GM12878 (cell line): Measurements from ENCODE around the gene PRDM15. TPM values are rescaled to one million over a fixed set of nuclear protein-coding genes. Genes with fewer than 3 reads are reported as not detected.

Source experiments
- ATAC-seq: fragments of 200-7000 bp; cut with Tn5 transposase; 3 replicates; pipeline ENCODE4 v1.9.1; 2020; ENCODE audit warnings: mild to moderate bottlenecking, moderate library complexity
- BruUV-seq: library from RNA; stranded (reverse); fragments of 400-500 nt; replicated peaks from 2 replicates; lab custom pipeline; 2021; lab: Mats Ljungman, UMichigan
- CTCF ChIA-PET: fragments of 300-600 bp; sonication (Branson Sonifier 250); formaldehyde crosslinking; extraction: SDS; loops from one replicate; lab custom pipeline; 2021; ENCODE audit warnings: inconsistent platforms; lab: Yijun Ruan, JAX
- POLR2A ChIA-PET: fragments of 350-600 bp; formaldehyde crosslinking; extraction: SDS; loops from one replicate; lab custom pipeline; 2021; ENCODE audit warnings: inconsistent platforms; lab: Charles Lee
- RAD21 ChIA-PET: fragments of 300-600 bp; sonication (Branson Sonifier 250); formaldehyde crosslinking; loops from one replicate; lab custom pipeline; 2023; ENCODE audit warnings: antibody characterized with exemption; ENCODE audit not compliant: unreplicated experiment; lab: Charles Lee
- SMC1A ChIA-PET: fragments of 300-600 bp; sonication (Branson Sonifier 250); formaldehyde crosslinking; loops from one replicate; lab custom pipeline; 2023; ENCODE audit not compliant: unreplicated experiment, uncharacterized antibody; lab: Charles Lee
- DNase-seq: peaks from one replicate; pipeline ENCODE4 v3.0.0-alpha.2; 2011; ENCODE audit warnings: low read depth, low spot score
- FAIRE-seq: peaks from 3 replicates; lab custom pipeline; 2011; peaks lifted over from hg19 to GRCh38; lab: Jason Lieb, UNC
- H2AFZ ChIP-seq: 2 replicates; pipeline ENCODE4 v1.6.0; 2011; ENCODE audit warnings: low read depth, low read length, control low read depth; ENCODE audit not compliant: control insufficient read depth
- H3K27ac ChIP-seq: 2 replicates; pipeline ENCODE4 v1.5.1; 2011; ENCODE audit warnings: control low read depth; ENCODE audit not compliant: control insufficient read depth, insufficient read depth
- H3K27me3 ChIP-seq, 2 experiments: replicated peaks in 1 of 2; 2 replicates each; pipeline versions ENCODE4 v1.6.0 to v1.6.1; 2011; ENCODE audit warnings: low read length in 1 of 2; ENCODE audit not compliant: control insufficient read depth in 2 of 2, insufficient read depth in 2 of 2
- H3K36me3 ChIP-seq, 2 experiments: 2 replicates each; pipeline ENCODE4 v1.5.1; 2011; ENCODE audit warnings: low read length in 1 of 2; ENCODE audit not compliant: control insufficient read depth in 2 of 2, insufficient read depth in 2 of 2
- H3K4me1 ChIP-seq: 2 replicates; pipeline ENCODE4 v1.6.1; 2011; ENCODE audit warnings: mild to moderate bottlenecking, low read length, moderate library complexity, mixed read lengths; ENCODE audit not compliant: control insufficient read depth, insufficient read depth
- H3K4me2 ChIP-seq: 2 replicates; pipeline ENCODE4 v1.6.0; 2011; ENCODE audit warnings: control low read depth; ENCODE audit not compliant: control insufficient read depth, insufficient read depth
- H3K4me3 ChIP-seq: fragments of 200-600 bp; sonication (generic); 2 replicates; pipeline ENCODE4 v1.5.1; 2016
- H3K79me2 ChIP-seq: 2 replicates; pipeline ENCODE4 v1.6.0; 2011; ENCODE audit warnings: low read length; ENCODE audit not compliant: control insufficient read depth, insufficient read depth
- H3K9ac ChIP-seq: 2 replicates; pipeline ENCODE4 v1.8.0; 2011; ENCODE audit warnings: low read length, control low read depth, mixed read lengths; ENCODE audit not compliant: control insufficient read depth, insufficient read depth
- H3K9me3 ChIP-seq: replicated peaks from 3 replicates; pipeline ENCODE4 v1.5.1; 2011; ENCODE audit warnings: mild to moderate bottlenecking, low read length; ENCODE audit not compliant: control insufficient read depth, insufficient read depth
- H4K20me1 ChIP-seq: 2 replicates; pipeline ENCODE4 v1.6.0; 2011; ENCODE audit not compliant: control insufficient read depth, insufficient read depth
- MEF2B ChIP-seq: fragments of 450-650 bp; IDR thresholded peaks from 2 replicates; pipeline ENCODE4 v1.6.1; 2018; ENCODE audit warnings: mild to moderate bottlenecking, moderate library complexity; ENCODE audit not compliant: partially characterized antibody, poor library complexity, severe bottlenecking
- NR2C2 ChIP-seq: IDR thresholded peaks from 2 replicates; pipeline ENCODE4 v1.6.1; 2011; ENCODE audit warnings: borderline replicate concordance, low read depth; ENCODE audit not compliant: control insufficient read depth, insufficient read length
- POLR2AphosphoS2 ChIP-seq: IDR thresholded peaks from 2 replicates; pipeline ENCODE4 v1.6.1; 2011; ENCODE audit warnings: low read depth, mild to moderate bottlenecking, low read length, improper control_type of control experiment, moderate library complexity
- RAD21 ChIP-seq: IDR thresholded peaks from 2 replicates; pipeline ENCODE4 v1.6.1; 2011; ENCODE audit warnings: mild to moderate bottlenecking, low read depth, low read length, moderate library complexity; ENCODE audit not compliant: insufficient read depth
- RELA ChIP-seq: fragments of 450-650 bp; IDR thresholded peaks from 2 replicates; pipeline ENCODE4 v1.8.0; 2014; ENCODE audit warnings: borderline replicate concordance; ENCODE audit not compliant: partially characterized antibody
- RUNX3 ChIP-seq: IDR thresholded peaks from 2 replicates; pipeline ENCODE4 v1.6.1; 2012; ENCODE audit warnings: low read length, inconsistent platforms
- SPI1 ChIP-seq: IDR thresholded peaks from 2 replicates; pipeline ENCODE4 v1.6.1; 2011; ENCODE audit warnings: low read depth, mild to moderate bottlenecking, low read length, moderate library complexity, borderline replicate concordance; ENCODE audit not compliant: insufficient read depth
- SREBF1 ChIP-seq: IDR thresholded peaks from 2 replicates; pipeline ENCODE4 v1.6.1; 2012; ENCODE audit warnings: mild to moderate bottlenecking, low read length
- YBX1 ChIP-seq: fragments of 450-650 bp; IDR thresholded peaks from 2 replicates; pipeline ENCODE4 v1.6.1; 2016; ENCODE audit warnings: antibody characterized with exemption
- ZNF384 ChIP-seq: IDR thresholded peaks from 2 replicates; pipeline ENCODE4 v1.6.1; 2012; ENCODE audit warnings: low read depth, mild to moderate bottlenecking, low read length, improper control_type of control experiment, borderline replicate concordance
- ZNF622 ChIP-seq: fragments of 450-650 bp; IDR thresholded peaks from 2 replicates; pipeline ENCODE4 v1.6.1; 2017; ENCODE audit warnings: mild to moderate bottlenecking, inconsistent platforms
- WGBS: methylation state at CpG from one replicate; pipeline ENCODE4 v1.1.6; 2016; ENCODE audit warnings: low lambda C conversion rate; ENCODE audit not compliant: insufficient replicate concordance, insufficient coverage; ENCODE audit errors: missing lambda C conversion rate; 5-methylcytosine and 5-hydroxymethylcytosine counted together
- in situ Hi-C: fragments of 300-500 bp; cut with MboI; formaldehyde crosslinking; loops from 9 replicates; pipeline ENCODE4 v1.14.3; 2018; ENCODE audit warnings: mixed read lengths
- intact Hi-C: fragments of 100-400 bp; cut with micrococcal nuclease; formaldehyde crosslinking; loops from one replicate; pipeline ENCODE4 v1.14.2; 2022; ENCODE audit not compliant: unreplicated experiment
- polyA plus RNA-seq, 11 experiments: library from polyadenylated mRNA; depleted of rRNA in 4 of 11; unstranded in 6 of 11; stranded (reverse) in 5 of 11; fragments of >200 nt; fragmentation: Nextera tagmentation in 4 of 11; fragmentation: Illumina TruSeq in 1 of 11; extraction: Ambion mirVana in 4 of 11; extraction: Trizol in 1 of 11; gene quantifications; 1 replicate in 1 of 11; 2 replicates in 10 of 11; pipeline versions ENCODE4 v1.2.1 to v1.2.3, GENCODE V29; 2011 to 2016; ENCODE audit warnings: inconsistent platforms in 2 of 11, missing spikeins in 2 of 11, low read depth in 1 of 11
- total RNA-seq, 4 experiments: library from RNA; depleted of rRNA in 3 of 4; stranded (reverse); fragments of >200 nt in 3 of 4; fragmentation: Illumina TruSeq in 1 of 4; extraction: Trizol in 1 of 4; gene quantifications; 2 replicates each; pipeline versions ENCODE4 v1.2.1 to v1.2.3, GENCODE V29; 2013 to 2021
- TF ChIP-seq, protein P1 (sequence below): fragments of 450-650 bp; IDR thresholded peaks from 2 replicates; pipeline ENCODE4 v1.6.1; 2017; ENCODE audit warnings: mild to moderate bottlenecking, moderate library complexity
- TF ChIP-seq, protein P2 (sequence below): IDR thresholded peaks from 2 replicates; pipeline ENCODE4 v1.6.1; 2011; ENCODE audit warnings: low read depth, low read length, improper control_type of control experiment, borderline replicate concordance
- TF ChIP-seq, protein P3 (sequence below): fragments of 450-650 bp; IDR thresholded peaks from 2 replicates; pipeline ENCODE4 v1.6.1; 2018; ENCODE audit warnings: borderline replicate concordance, mild to moderate bottlenecking; ENCODE audit not compliant: partially characterized antibody

The PRDM15 gene
- total and polyA plus RNA-seq, 10 of the 15 experiments (the other 5 are each of a cell fraction or from before 2014, with no cell fraction given): 2.2 to 16.0 (median 8.6) TPM

DNA sequence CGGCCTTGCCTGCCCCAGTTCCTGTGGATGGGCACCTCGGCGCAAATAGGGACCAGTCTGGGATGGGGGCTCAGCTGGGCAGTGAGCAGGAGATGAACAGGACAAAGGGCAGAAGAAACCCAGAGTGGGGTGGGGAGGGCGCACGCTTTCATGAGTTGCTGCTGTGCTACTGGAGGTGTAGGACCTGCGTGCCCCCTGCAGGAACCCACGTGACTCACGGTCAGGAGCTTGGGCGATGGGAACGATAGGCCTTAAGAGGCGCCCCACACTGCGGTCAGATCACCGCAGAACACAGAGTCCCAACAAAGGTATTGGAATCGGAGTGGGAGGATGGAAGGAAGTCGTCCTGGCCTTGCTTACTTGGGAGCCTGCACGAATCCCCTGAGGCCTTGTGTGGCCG is 17.2 kb downstream of the PRDM15 start (continued):
- TF ChIP-seq, protein P1, sequence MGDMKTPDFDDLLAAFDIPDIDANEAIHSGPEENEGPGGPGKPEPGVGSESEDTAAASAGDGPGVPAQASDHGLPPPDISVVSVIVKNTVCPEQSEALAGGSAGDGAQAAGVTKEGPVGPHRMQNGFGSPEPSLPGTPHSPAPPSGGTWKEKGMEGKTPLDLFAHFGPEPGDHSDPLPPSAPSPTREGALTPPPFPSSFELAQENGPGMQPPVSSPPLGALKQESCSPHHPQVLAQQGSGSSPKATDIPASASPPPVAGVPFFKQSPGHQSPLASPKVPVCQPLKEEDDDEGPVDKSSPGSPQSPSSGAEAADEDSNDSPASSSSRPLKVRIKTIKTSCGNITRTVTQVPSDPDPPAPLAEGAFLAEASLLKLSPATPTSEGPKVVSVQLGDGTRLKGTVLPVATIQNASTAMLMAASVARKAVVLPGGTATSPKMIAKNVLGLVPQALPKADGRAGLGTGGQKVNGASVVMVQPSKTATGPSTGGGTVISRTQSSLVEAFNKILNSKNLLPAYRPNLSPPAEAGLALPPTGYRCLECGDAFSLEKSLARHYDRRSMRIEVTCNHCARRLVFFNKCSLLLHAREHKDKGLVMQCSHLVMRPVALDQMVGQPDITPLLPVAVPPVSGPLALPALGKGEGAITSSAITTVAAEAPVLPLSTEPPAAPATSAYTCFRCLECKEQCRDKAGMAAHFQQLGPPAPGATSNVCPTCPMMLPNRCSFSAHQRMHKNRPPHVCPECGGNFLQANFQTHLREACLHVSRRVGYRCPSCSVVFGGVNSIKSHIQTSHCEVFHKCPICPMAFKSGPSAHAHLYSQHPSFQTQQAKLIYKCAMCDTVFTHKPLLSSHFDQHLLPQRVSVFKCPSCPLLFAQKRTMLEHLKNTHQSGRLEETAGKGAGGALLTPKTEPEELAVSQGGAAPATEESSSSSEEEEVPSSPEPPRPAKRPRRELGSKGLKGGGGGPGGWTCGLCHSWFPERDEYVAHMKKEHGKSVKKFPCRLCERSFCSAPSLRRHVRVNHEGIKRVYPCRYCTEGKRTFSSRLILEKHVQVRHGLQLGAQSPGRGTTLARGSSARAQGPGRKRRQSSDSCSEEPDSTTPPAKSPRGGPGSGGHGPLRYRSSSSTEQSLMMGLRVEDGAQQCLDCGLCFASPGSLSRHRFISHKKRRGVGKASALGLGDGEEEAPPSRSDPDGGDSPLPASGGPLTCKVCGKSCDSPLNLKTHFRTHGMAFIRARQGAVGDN: peak; percentile 57
- TF ChIP-seq ZNF622 (no peak), SPI1 (no peak), RAD21 (peak; percentile 47; the same call in 1 of the 2 replicates), MEF2B (peak; percentile 47), ZNF384 (no peak), RUNX3 (peak; percentile 67)

DNA sequence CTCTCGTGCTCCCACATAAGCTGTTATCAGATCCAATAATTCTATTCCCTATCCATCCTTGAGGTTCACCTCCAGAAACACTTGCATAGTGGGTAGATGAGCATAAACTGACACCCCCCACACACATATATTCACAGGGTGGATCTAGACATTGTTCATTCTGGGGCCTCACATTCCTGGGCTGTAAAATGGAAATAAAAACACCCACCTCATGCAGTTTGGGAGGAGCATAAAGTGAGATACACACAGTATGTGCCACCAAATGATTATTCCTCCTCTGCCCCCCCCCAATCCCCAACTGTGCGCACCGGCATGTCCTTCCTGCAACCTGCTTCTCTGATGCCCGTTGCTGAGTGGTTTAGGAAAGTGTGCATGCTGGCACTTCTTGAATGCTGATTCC is 17.9 kb downstream of the PRDM15 start:
- no peak for DNase-seq
- Histone ChIP-seq H3K27ac (peak overlapping the region; percentile 91; the same call in 1 of the 2 replicates), H3K9ac (peak overlapping the region; percentile 79; the same call in 1 of the 2 replicates), H3K36me3 (peaks cover 15% of the 10 kb centered on the region in 2 experiments), H3K4me1 (peaks cover 44% of the 10 kb centered on the region), H3K79me2 (peaks cover 40% of the 10 kb centered on the region), H3K9me3 (no peaks in the 10 kb centered on the region), H4K20me1 (no peaks in the 10 kb centered on the region), H3K4me3 (peak overlapping the region; percentile 58; the same call in 1 of the 2 replicates), H3K4me2 (peak overlapping the region; percentile 73), H3K27me3 (no peaks in the 10 kb centered on the region), H2AFZ (no peak overlapping the region)
- SMC1A ChIA-PET: interaction anchor here (1.5 to 3.0 kb wide), 2 partner anchors 9 to 17 kb away, joined by 4 to 18 read pairs; no protein-coding TSS in a partner anchor
- FAIRE-seq: no peak
- BruUV-seq: no TSS peak
- POLR2A ChIA-PET: no interaction called here
- WGBS: 42% methylated on average over 4 of the region's 4 CpGs
- in situ Hi-C loops (no loop called here), intact Hi-C loops (loop anchor here (5.0 to 10.0 kb wide), 3 partner anchors 44 to 496 kb away; partner anchors contain the start of gene MX2)
- ATAC-seq: no peak
- RAD21 ChIA-PET: interaction anchor here (0.7 to 3.3 kb wide), 4 partner anchors 17 to 371 kb away, joined by 3 to 14 read pairs (median 4); partner anchors contain the start of gene RIPK4
- CTCF ChIA-PET: interaction anchor here (1.1 to 3.1 kb wide), 7 partner anchors 12 to 578 kb away, joined by 4 to 23 read pairs (median 7); partner anchors contain the start of gene PRDM15
- TF ChIP-seq, protein P2, sequence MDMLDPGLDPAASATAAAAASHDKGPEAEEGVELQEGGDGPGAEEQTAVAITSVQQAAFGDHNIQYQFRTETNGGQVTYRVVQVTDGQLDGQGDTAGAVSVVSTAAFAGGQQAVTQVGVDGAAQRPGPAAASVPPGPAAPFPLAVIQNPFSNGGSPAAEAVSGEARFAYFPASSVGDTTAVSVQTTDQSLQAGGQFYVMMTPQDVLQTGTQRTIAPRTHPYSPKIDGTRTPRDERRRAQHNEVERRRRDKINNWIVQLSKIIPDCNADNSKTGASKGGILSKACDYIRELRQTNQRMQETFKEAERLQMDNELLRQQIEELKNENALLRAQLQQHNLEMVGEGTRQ: no peak
- no peak for TF ChIP-seq SREBF1
- no peak for TF ChIP-seq POLR2AphosphoS2
- no peak for TF ChIP-seq NR2C2
- TF ChIP-seq RELA: no peak
- TF ChIP-seq YBX1: no peak
- TF ChIP-seq, protein P3, sequence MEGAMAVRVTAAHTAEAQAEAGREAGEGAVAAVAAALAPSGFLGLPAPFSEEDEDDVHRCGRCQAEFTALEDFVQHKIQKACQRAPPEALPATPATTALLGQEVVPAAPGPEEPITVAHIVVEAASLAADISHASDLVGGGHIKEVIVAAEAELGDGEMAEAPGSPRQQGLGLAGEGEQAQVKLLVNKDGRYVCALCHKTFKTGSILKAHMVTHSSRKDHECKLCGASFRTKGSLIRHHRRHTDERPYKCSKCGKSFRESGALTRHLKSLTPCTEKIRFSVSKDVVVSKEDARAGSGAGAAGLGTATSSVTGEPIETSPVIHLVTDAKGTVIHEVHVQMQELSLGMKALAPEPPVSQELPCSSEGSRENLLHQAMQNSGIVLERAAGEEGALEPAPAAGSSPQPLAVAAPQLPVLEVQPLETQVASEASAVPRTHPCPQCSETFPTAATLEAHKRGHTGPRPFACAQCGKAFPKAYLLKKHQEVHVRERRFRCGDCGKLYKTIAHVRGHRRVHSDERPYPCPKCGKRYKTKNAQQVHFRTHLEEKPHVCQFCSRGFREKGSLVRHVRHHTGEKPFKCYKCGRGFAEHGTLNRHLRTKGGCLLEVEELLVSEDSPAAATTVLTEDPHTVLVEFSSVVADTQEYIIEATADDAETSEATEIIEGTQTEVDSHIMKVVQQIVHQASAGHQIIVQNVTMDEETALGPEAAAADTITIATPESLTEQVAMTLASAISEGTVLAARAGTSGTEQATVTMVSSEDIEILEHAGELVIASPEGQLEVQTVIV: no peak
